ENCODE results near the gene AAMP.

GRCh38 chr2:218235017-218235416, 34.9 kb downstream of the AAMP start:
- no peak for TF ChIP-seq POLR2A (IDR thresholded peaks at IDR 0.05; ENCODE audit: low read length)
- no peak for TF ChIP-seq GATA1 (IDR thresholded peaks at IDR 0.05; ENCODE audit: low read depth, low read length)

Data from erythroblast (primary cell).